ENCODE measurements around the gene NET1. TPM values are rescaled to one million over a fixed set of nuclear protein-coding genes. Genes with fewer than 3 reads are reported as not detected.

NET1 gene
- total RNA-seq, 8 experiments from 2014 or later = 11.8 to 78.8 (median 23.4) TPM

GRCh38 chr10:5434017-5434753 is 21.8 kb downstream of the NET1 start:
- no peaks in the 10 kb centered on the region for H3K4me1 ChIP-seq (replicated peaks in 1 of 2)
- no peak overlapping the region for H3K4me3 ChIP-seq
- 21 to 83% (median 56%) methylated on average over 2 to 3 of the region's 3 CpGs for WGBS, 10 experiments
- ATAC-seq (replicated peaks in 6 of 8) = peak in 5 of 8 experiments; percentile 48 to 93 (median 83)
- no peak overlapping the region for H3K27ac ChIP-seq
- in situ Hi-C loops (cut with MboI; ENCODE audit: low pct_unique_long_range_greater_than_20kb in 2 of 9, low sequenced_read_pairs in 9 of 9, unreplicated experiment in 9 of 9) = loop anchor here in 3 of 9 experiments (10.0 to 25.0 kb wide), 3 partner anchors 191 to 619 kb away; partner anchors contain the start of gene AKR1E2 (in 1 of the 3)

DNA sequence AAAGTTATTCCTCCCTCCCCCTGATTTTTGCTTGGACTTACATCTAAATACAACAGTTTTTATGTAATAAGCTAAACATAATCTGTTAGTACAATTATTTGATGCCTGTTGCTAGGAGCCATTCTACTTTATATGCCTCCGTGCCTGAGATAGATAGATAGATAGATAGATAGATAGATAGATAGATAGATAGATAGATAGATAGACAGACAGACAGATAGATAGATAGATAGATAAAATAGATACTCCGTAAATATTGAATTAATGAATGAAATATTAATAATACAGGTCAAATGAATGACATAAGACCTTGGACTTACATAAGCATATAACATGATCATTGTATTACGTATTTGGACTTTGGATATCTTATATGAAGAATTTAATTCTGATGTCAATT is 23.0 kb downstream of the NET1 start:
- WGBS, 10 experiments = 87 to 100% (median 95%) methylated on average over 2 to 3 of the region's 3 CpGs
- no peak for ATAC-seq (replicated peaks in 6 of 8)
- in situ Hi-C loops (cut with MboI; ENCODE audit: low pct_unique_long_range_greater_than_20kb in 2 of 9, low sequenced_read_pairs in 9 of 9, unreplicated experiment in 9 of 9) = loop anchor here in 3 of 9 experiments (10.0 to 25.0 kb wide), 3 partner anchors 189 to 621 kb away; partner anchors contain the start of gene AKR1E2 (in 1 of the 3)

GRCh38 chr10:5440206-5440605 is 27.8 kb downstream of the NET1 start:
- peaks cover 0 to 8% of the 10 kb centered on the region in 2 donors for H3K4me1 ChIP-seq (replicated peaks in 1 of 2)
- in situ Hi-C loops (cut with MboI; ENCODE audit: low pct_unique_long_range_greater_than_20kb in 2 of 9, low sequenced_read_pairs in 9 of 9, unreplicated experiment in 9 of 9) = loop anchor here in 3 of 9 experiments (5.0 to 25.0 kb wide), 3 partner anchors 182 to 603 kb away; partner anchors contain the start of gene AKR1E2 (in 1 of the 3)
- H3K27ac ChIP-seq = no peak overlapping the region
- ATAC-seq (replicated peaks in 6 of 8) = no peak
- WGBS, 10 experiments = 89 to 100% (median 100%) methylated on average over 1 to 2 of the region's 2 CpGs; no CpG with 5 or more reads in 3 of the 10 experiments
- no peak overlapping the region for H3K4me3 ChIP-seq

More for the DNA sequence above, 23.0 kb downstream of the NET1 start:
- Histone ChIP-seq H3K4me1 (replicated peaks in 1 of 2) (no peaks in the 10 kb centered on the region), H3K4me3 (no peak overlapping the region), H3K27ac (no peak overlapping the region)

DNA sequence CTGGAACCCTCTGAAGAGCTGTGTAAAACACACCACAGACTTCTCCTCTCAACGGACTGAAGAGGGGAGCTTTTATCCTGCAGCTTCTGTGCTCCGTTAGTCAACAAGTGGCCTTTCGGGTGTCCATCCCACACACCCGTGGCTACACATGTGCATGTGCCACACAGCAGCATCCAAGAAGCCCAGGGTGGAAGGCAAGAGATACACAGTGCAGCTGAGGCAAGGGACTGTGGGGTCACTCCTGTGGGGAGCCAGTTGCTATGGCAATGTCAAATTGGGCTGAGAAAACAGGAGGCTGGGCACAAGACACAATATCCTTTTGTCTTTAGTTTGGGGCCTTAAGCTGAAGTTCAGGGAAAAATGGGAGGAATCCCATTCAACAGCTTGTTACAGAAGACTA is 28.7 kb downstream of the NET1 start:
- 61 to 90% (median 80%) methylated on average over 1 to 4 of the region's 4 CpGs; no CpG with 5 or more reads in 5 of the 10 experiments for WGBS, 10 experiments
- no peak overlapping the region for H3K27ac ChIP-seq
- peaks cover 0 to 8% of the 10 kb centered on the region in 2 donors for H3K4me1 ChIP-seq (replicated peaks in 1 of 2)
- H3K4me3 ChIP-seq = no peak overlapping the region
- in situ Hi-C loops (cut with MboI; ENCODE audit: low pct_unique_long_range_greater_than_20kb in 2 of 9, low sequenced_read_pairs in 9 of 9, unreplicated experiment in 9 of 9) = loop anchor here in 3 of 9 experiments (5.0 to 25.0 kb wide), 3 partner anchors 181 to 604 kb away; partner anchors contain the start of gene AKR1E2 (in 1 of the 3)
- no peak for ATAC-seq (replicated peaks in 6 of 8)

DNA sequence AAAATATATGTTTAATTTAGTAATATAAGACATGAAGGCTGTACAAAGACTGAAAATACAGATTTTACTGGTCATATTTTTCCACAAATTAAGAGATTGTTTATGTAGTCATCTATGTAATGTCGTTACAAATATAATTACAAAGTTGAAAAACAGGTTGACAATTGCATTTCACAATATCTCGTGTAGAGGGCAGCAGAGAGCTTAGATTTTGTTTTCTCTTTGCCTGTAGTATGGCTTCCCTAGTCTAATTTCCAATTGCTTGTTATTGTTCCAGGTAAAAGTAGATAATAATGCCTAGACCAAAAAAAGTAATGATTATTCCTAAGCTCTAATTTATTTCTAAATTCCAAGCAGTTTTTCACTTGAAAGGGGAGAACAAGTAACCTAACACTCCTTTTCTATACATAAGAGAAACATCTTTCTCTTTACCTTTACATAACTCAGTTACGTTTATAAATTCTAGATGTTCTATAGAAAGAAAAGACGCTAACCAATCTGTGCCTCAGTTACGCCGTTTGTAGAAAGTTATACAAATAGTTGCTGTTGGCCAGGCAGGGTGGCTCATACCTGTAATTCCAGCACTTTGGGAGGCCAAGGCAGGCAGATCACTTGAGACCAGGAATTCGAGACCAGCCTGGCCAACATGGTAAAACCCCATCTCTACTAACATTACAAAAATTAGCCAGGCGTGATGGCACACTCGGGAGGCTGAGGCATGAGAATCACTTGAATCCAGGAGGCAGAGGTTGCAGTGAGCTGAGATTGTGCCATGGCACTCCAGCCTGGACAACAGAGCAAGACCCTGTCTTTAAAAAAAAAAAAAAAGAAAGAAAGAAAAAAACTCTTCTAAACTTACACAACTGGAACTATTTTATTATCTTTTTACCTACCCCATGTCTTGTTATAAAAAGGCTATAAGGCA is 30.0 kb downstream of the NET1 start:
- H3K4me1 ChIP-seq (replicated peaks in 1 of 2) = peaks cover 2 to 8% of the 10 kb centered on the region in 2 donors
- no peak overlapping the region for H3K4me3 ChIP-seq
- 26 to 100% (median 50%) methylated on average over 1 to 9 of the region's 9 CpGs for WGBS, 10 experiments
- no peak overlapping the region for H3K27ac ChIP-seq
- no peak for ATAC-seq (replicated peaks in 6 of 8)
- in situ Hi-C loops (cut with MboI; ENCODE audit: low pct_unique_long_range_greater_than_20kb in 2 of 9, low sequenced_read_pairs in 9 of 9, unreplicated experiment in 9 of 9) = loop anchor here in 3 of 9 experiments (5.0 to 25.0 kb wide), 3 partner anchors 180 to 605 kb away; partner anchors contain the start of gene AKR1E2 (in 1 of the 3)

- H3K4me3 ChIP-seq = no peak overlapping the region
- WGBS, 10 experiments = 100% methylated on average over 1 of the region's 1 CpG; no CpG with 5 or more reads in 6 of the 10 experiments
- H3K4me1 ChIP-seq (replicated peaks in 1 of 2) = peaks cover 2 to 12% of the 10 kb centered on the region in 2 donors
- in situ Hi-C loops (cut with MboI; ENCODE audit: low pct_unique_long_range_greater_than_20kb in 2 of 9, low sequenced_read_pairs in 9 of 9, unreplicated experiment in 9 of 9) = loop anchor here in 3 of 9 experiments (5.0 to 25.0 kb wide), 3 partner anchors 179 to 606 kb away; partner anchors contain the start of gene AKR1E2 (in 1 of the 3)
- no peak for ATAC-seq (replicated peaks in 6 of 8)
- no peak overlapping the region for H3K27ac ChIP-seq
Measured at GRCh38 chr10:5442990-5443370, 30.6 kb downstream of the NET1 start.

DNA sequence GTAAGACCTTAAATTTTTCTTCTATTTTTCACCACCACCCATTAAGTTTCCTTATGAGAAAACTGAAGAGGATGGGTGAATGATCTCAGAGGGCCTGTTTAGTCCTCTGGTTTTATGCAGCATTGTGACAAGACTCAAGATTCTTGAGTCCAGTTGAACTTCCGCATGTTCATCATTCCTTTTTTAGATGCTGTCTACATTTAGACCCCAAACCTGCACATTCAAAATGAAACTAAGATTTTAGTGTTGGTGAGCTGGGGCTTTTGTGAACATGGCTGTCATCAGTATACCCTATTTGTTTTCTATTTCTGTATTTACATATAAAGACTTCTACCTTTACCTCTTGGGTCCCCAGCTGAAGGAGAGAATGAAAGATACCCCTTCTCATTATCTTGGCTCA is 31.1 kb downstream of the NET1 start:
- H3K4me3 ChIP-seq = no peak overlapping the region
- peaks cover 7 to 12% of the 10 kb centered on the region in 2 donors for H3K4me1 ChIP-seq (replicated peaks in 1 of 2)
- in situ Hi-C loops (cut with MboI; ENCODE audit: low pct_unique_long_range_greater_than_20kb in 2 of 9, low sequenced_read_pairs in 9 of 9, unreplicated experiment in 9 of 9) = loop anchor here in 3 of 9 experiments (5.0 to 25.0 kb wide), 3 partner anchors 179 to 606 kb away; partner anchors contain the start of gene AKR1E2 (in 1 of the 3)
- no peak overlapping the region for H3K27ac ChIP-seq
- 90 to 100% (median 100%) methylated on average over 1 of the region's 1 CpG; no CpG with 5 or more reads in 1 of the 10 experiments for WGBS, 10 experiments
- no peak for ATAC-seq (replicated peaks in 6 of 8)

GRCh38 chr10:5445006-5445405 is 32.6 kb downstream of the NET1 start:
- H3K4me3 ChIP-seq = no peak overlapping the region
- WGBS, 10 experiments = 78 to 100% (median 97%) methylated on average over 1 to 5 of the region's 5 CpGs
- in situ Hi-C loops (cut with MboI; ENCODE audit: low pct_unique_long_range_greater_than_20kb in 2 of 9, low sequenced_read_pairs in 9 of 9, unreplicated experiment in 9 of 9) = loop anchor here in 2 of 9 experiments (10.0 to 25.0 kb wide), 2 partner anchors 180 to 608 kb away; partner anchors contain the start of gene AKR1E2 (in 1 of the 2)
- ATAC-seq (replicated peaks in 6 of 8) = no peak
- peaks cover 12 to 15% of the 10 kb centered on the region in 2 donors for H3K4me1 ChIP-seq (replicated peaks in 1 of 2)
- no peak overlapping the region for H3K27ac ChIP-seq

DNA sequence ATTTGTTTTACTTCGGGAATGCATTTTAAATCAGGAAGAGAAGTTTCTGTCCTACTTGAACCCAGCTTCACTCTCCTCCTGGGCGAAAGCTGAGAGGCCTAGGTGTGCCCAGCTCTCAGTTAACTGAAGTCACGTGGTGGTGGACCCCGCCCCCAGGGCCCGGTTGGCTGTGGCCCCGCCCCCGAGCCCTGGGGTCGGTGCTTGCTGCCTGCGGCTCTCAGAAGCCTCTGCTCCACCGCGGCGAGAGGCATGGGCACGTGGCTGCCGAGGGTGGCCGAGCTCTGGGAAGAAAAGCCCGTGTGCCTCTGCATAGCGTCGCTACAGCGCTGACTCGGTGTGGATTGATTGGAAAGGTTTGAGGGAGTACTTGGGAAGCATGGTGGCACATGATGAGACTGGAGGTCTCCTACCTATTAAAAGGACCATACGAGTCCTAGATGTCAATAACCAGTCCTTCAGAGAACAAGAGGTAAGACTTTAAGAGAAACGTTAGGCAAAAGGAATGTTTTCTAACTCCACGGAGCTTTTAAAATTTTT is 34.1 kb downstream of the NET1 start:
- H3K27ac ChIP-seq = no peak overlapping the region
- WGBS, 10 experiments = 0 to 33% (median 0%) methylated on average over 1 to 12 of the region's 23 CpGs; no CpG with 5 or more reads in 1 of the 10 experiments
- in situ Hi-C loops (cut with MboI; ENCODE audit: low pct_unique_long_range_greater_than_20kb in 2 of 9, low sequenced_read_pairs in 9 of 9, unreplicated experiment in 9 of 9) = loop anchor here in 2 of 9 experiments (10.0 to 25.0 kb wide), 2 partner anchors 178 to 609 kb away; partner anchors contain the start of gene AKR1E2 (in 1 of the 2)
- peak overlapping the region; percentile 17 to 33 (median 31) for H3K4me3 ChIP-seq
- H3K4me1 ChIP-seq (replicated peaks in 1 of 2) = peaks cover 7 to 12% of the 10 kb centered on the region in 2 donors
- peak; percentile 86 to 100 (median 99) for ATAC-seq (replicated peaks in 6 of 8)

DNA sequence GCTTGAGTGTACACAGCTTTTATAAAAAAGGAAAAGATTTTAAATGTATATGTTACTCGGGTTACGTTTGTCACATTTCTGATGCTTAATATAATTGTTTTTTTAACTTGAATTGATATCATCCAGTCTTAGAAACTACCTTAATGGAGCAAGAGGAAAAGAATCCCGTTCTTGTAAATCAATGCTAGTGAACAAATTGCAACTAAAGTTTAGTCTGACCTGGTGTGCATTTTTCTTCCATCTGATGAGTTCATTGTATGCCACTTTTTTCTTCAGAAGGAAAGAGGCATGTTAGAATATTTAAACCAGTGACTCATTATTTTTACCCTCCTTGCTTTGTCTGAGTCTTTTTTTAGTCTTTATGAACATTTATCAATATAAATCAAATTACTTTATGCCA is 34.7 kb downstream of the NET1 start:
- no peak overlapping the region for H3K27ac ChIP-seq
- H3K4me1 ChIP-seq (replicated peaks in 1 of 2) = peaks cover 7 to 12% of the 10 kb centered on the region in 2 donors
- ATAC-seq (replicated peaks in 6 of 8) = no peak
- H3K4me3 ChIP-seq = peak overlapping the region in 4 of 5 donors; percentile 27 to 33 (median 31)
- in situ Hi-C loops (cut with MboI; ENCODE audit: low pct_unique_long_range_greater_than_20kb in 2 of 9, low sequenced_read_pairs in 9 of 9, unreplicated experiment in 9 of 9) = loop anchor here in 2 of 9 experiments (10.0 to 25.0 kb wide), 2 partner anchors 178 to 610 kb away; partner anchors contain the start of gene AKR1E2 (in 1 of the 2)
- WGBS, 10 experiments = 0 to 83% (median 18%) methylated on average over 1 to 3 of the region's 3 CpGs

DNA sequence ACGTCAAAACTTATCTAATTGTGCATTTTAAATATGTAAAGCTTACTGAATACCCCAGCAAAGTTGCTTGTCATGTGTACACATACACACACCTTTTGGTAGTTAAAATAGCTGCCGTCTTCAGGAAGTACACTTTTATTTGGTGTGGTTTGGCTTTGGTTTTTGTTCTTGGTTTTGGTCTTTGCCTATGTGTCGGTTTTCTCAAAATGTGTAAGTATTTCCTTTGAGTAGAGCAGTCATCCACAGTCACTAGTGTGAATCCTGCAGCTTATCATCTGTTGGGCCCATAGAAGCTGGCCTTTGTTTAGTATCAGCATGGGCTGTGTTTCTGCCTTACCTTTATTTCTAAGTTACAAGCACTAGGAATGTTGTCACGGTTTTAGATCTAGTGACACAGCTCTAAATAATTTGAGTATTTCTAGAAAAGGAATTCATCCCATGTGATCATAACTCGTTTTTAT is 35.3 kb downstream of the NET1 start:
- Histone ChIP-seq H3K4me3 (peak overlapping the region in 2 of 5 donors; percentile 27 to 31), H3K27ac (no peak overlapping the region), H3K4me1 (replicated peaks in 1 of 2) (peaks cover 7 to 12% of the 10 kb centered on the region in 2 donors)
- WGBS, 10 experiments = 0 to 39% (median 20%) methylated on average over 1 to 5 of the region's 5 CpGs
- no peak for ATAC-seq (replicated peaks in 6 of 8)
- in situ Hi-C loops (cut with MboI; ENCODE audit: low pct_unique_long_range_greater_than_20kb in 2 of 9, low sequenced_read_pairs in 9 of 9, unreplicated experiment in 9 of 9) = loop anchor here in 2 of 9 experiments (10.0 to 25.0 kb wide), 2 partner anchors 177 to 610 kb away; partner anchors contain the start of gene AKR1E2 (in 1 of the 2)
